Activated effector memory CD4-positive, alpha-beta T cell treated with anti-CD3 and anti-CD28 coated beads, Interleukin-2, amount 50 U/mL, for 16 hours (primary cell): ENCODE results near the gene GTPBP4.

ENCODE experiments used
- DNase-seq: peaks from one replicate; pipeline ENCODE4 v3.0.0-alpha.2; 2020

Gene GTPBP4

GRCh38 chr10:968546-969199 lies 19.6 kb upstream of the GTPBP4 start:
- DNase-seq: peak; percentile 2

GRCh38 chr10:969473-970150 lies 18.6 kb upstream of the GTPBP4 start:
- peak; percentile 49 for DNase-seq

- DNase-seq: peak; percentile 19
Measured at GRCh38 chr10:970311-971149, 17.7 kb upstream of the GTPBP4 start.

- no peak for DNase-seq
Measured at GRCh38 chr10:971150-971542, 17.1 kb upstream of the GTPBP4 start.

GRCh38 chr10:971613-972012 lies 16.6 kb upstream of the GTPBP4 start:
- peak; percentile 16 for DNase-seq

GRCh38 chr10:972763-973162 lies 15.5 kb upstream of the GTPBP4 start:
- DNase-seq: peak; percentile 24

- DNase-seq: peak; percentile 34
Measured at GRCh38 chr10:974038-974784, 14.0 kb upstream of the GTPBP4 start.

GRCh38 chr10:974785-975074 lies 13.5 kb upstream of the GTPBP4 start:
- DNase-seq: peak; percentile 3

- peak; percentile 19 for DNase-seq
Measured at GRCh38 chr10:976316-976715, 11.9 kb upstream of the GTPBP4 start.

- no peak for DNase-seq
Measured at GRCh38 chr10:978826-979421, 9.3 kb upstream of the GTPBP4 start.

- DNase-seq: peak; percentile 43
Measured at GRCh38 chr10:980468-981093, 7.7 kb upstream of the GTPBP4 start.

- DNase-seq: peak; percentile 1
Measured at GRCh38 chr10:983401-983800, 4.8 kb upstream of the GTPBP4 start.

GRCh38 chr10:983971-984655 lies 4.1 kb upstream of the GTPBP4 start:
- DNase-seq: no peak

GRCh38 chr10:985361-985760 lies 2.9 kb upstream of the GTPBP4 start:
- no peak for DNase-seq

GRCh38 chr10:986137-986825 lies 2.0 kb upstream of the GTPBP4 start:
- DNase-seq: no peak

- DNase-seq: no peak
Measured at GRCh38 chr10:986881-987619, 1.2 kb upstream of the GTPBP4 start.

GRCh38 chr10:987620-987869 lies 689 bp upstream of the GTPBP4 start:
- no peak for DNase-seq

GRCh38 chr10:988667-989545 lies 672 bp downstream of the GTPBP4 start:
- peak; percentile 67 for DNase-seq

- DNase-seq: peak; percentile 59
Measured at GRCh38 chr10:990808-991207, 2.6 kb downstream of the GTPBP4 start.

GRCh38 chr10:992467-992866 lies 4.2 kb downstream of the GTPBP4 start:
- no peak for DNase-seq
